ENCODE data around the gene DGUOK.
"Not testable (repeated sequence)": the region's sequence is repeated elsewhere in the genome, so short reads cannot be mapped to it uniquely, and the experiment has no call there.

The DGUOK gene

GRCh38 chr2:73926493-73927327 is at the start of gene DGUOK:
DGUOK (plus strand) TSS chr2:73926880; CDS start chr2:73926911, 31 bp downstream.
- peak; percentile 89 for TF ChIP-seq ZFX (IDR thresholded peaks at IDR 0.05)
- TF ChIP-seq, protein P1, sequence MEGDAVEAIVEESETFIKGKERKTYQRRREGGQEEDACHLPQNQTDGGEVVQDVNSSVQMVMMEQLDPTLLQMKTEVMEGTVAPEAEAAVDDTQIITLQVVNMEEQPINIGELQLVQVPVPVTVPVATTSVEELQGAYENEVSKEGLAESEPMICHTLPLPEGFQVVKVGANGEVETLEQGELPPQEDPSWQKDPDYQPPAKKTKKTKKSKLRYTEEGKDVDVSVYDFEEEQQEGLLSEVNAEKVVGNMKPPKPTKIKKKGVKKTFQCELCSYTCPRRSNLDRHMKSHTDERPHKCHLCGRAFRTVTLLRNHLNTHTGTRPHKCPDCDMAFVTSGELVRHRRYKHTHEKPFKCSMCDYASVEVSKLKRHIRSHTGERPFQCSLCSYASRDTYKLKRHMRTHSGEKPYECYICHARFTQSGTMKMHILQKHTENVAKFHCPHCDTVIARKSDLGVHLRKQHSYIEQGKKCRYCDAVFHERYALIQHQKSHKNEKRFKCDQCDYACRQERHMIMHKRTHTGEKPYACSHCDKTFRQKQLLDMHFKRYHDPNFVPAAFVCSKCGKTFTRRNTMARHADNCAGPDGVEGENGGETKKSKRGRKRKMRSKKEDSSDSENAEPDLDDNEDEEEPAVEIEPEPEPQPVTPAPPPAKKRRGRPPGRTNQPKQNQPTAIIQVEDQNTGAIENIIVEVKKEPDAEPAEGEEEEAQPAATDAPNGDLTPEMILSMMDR (conservative IDR thresholded peaks at IDR 0.05), result no peak
- peak within 1 kb of the TSS; percentile 79 for H3K27ac ChIP-seq

DNA sequence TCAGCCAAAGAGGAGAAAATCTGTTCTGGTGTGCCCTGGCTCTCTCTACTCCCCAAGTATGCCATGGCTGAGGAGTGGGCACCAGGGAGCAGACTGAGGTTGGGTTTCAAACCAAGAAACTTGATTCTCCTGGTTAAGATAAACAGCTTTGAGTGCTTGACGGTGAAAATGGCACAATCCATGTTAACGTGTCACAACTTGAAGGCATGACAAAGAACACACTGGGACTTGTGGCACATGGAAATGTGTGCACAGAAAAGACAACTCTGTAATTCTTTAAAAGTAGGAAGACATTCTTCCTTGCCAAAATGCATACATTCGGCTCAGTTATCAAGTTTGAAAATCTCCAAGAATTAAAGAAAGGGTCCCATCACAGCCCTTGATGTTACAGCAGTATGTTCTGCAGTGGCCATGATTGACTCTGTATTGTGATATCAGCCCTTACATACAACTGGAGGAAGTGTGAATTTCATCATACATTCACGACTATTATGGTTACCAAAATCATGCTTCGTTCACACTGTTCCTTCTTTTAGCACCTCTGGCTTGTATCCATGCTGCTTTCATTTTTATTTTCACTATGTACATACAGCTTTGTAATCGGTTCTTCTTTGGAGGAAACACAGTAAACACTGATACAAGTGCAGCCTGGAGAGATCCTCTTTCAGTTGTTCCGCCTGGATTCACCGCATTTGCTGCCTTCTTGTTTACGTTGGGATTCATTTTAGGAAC is 49.4 kb upstream of the DGUOK start:
- TF ChIP-seq, protein P1 (conservative IDR thresholded peaks at IDR 0.05), result no peak
- TF ChIP-seq ZFX (IDR thresholded peaks at IDR 0.05), result no peak
- H3K27ac ChIP-seq, result peak overlapping the region; percentile 63

GRCh38 chr2:73877984-73878383 is 48.7 kb upstream of the DGUOK start:
- H3K27ac ChIP-seq, result peak overlapping the region; percentile 43; the same call in 1 of the 2 replicates

DNA sequence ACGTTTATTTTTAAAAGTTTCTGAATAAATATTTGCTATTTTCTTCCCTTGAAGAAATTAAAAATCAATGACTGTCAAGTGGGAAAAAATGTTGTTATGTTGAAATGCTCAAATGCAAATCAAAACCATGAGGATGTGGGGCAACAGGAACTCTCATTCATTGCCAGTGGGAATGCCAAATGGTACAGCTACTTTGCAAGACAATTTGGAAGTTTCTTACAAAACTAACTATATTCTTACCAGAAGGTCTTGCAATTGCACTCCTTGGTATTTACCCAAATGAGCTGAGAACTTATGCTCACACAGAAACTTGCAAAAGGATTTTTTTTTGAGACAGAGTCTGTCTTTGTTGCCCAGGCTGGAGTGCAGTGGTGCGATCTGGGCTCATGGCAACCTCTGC is 41.3 kb upstream of the DGUOK start:
- TF ChIP-seq, protein P1 (conservative IDR thresholded peaks at IDR 0.05), result no peak
- no peak for TF ChIP-seq ZFX (IDR thresholded peaks at IDR 0.05)
- no peak overlapping the region for H3K27ac ChIP-seq

DNA sequence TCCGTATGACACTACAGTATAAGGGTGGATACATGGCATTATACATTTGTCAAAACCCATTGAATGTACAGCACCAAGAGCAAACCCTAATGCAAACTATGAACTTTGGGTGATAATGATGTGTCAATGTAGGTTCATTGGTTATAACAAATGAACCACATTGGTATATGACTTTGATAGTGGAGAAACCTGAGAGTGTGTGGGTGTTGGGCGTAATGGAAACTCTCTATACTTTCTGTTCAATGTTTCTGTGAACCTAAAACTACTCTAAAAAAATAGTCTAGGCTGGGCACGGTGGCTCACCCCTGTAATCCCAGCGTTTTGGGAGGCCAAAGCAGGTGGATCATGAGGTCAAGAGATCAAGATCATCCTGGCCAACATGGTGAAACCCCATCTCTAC is 40.3 kb upstream of the DGUOK start:
- TF ChIP-seq, protein P1 (conservative IDR thresholded peaks at IDR 0.05), result no peak
- TF ChIP-seq ZFX (IDR thresholded peaks at IDR 0.05), result no peak
- no peak overlapping the region for H3K27ac ChIP-seq

- H3K27ac ChIP-seq, result not testable (repeated sequence)
Measured at GRCh38 chr2:73887596-73888353, 38.9 kb upstream of the DGUOK start.

DNA sequence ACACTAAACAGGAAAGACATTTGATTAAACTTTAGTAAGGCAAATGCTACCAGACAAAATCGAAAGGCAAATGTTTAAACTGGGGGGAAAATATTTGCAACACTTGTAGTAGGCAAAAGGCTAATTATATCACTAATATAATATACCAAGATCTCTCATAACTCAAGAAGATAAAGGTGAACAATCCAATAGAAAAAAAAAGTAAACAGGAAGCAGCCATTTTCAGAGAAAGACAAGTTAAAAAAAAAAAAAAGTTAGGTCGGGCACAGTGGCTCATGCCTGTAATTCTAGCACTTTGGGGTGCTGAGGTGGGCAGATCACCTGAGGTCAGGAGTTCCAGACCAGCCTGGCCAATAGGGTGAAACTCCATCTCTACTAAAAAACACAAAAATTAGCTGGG is 38.3 kb upstream of the DGUOK start:
- TF ChIP-seq, protein P1 (conservative IDR thresholded peaks at IDR 0.05), result no peak
- no peak overlapping the region for H3K27ac ChIP-seq

GRCh38 chr2:73889206-73889605 is 37.5 kb upstream of the DGUOK start:
- TF ChIP-seq ZFX (IDR thresholded peaks at IDR 0.05), result no peak
- TF ChIP-seq, protein P1 (conservative IDR thresholded peaks at IDR 0.05), result no peak
- H3K27ac ChIP-seq, result no peak overlapping the region
